NOMO-1 (cell line): ENCODE measurements around the gene PDE4C.
"Not testable (repeated sequence)": the region's sequence is repeated elsewhere in the genome, so short reads cannot be mapped to it uniquely, and the experiment has no call there.

Experiments used
- DNase-seq, 2 experiments: peaks; one replicate each; lab custom pipeline; 2025; ENCODE audit not compliant: unreplicated experiment in 2 of 2; lab: John Stamatoyannopoulos, UW

The PDE4C gene

DNA sequence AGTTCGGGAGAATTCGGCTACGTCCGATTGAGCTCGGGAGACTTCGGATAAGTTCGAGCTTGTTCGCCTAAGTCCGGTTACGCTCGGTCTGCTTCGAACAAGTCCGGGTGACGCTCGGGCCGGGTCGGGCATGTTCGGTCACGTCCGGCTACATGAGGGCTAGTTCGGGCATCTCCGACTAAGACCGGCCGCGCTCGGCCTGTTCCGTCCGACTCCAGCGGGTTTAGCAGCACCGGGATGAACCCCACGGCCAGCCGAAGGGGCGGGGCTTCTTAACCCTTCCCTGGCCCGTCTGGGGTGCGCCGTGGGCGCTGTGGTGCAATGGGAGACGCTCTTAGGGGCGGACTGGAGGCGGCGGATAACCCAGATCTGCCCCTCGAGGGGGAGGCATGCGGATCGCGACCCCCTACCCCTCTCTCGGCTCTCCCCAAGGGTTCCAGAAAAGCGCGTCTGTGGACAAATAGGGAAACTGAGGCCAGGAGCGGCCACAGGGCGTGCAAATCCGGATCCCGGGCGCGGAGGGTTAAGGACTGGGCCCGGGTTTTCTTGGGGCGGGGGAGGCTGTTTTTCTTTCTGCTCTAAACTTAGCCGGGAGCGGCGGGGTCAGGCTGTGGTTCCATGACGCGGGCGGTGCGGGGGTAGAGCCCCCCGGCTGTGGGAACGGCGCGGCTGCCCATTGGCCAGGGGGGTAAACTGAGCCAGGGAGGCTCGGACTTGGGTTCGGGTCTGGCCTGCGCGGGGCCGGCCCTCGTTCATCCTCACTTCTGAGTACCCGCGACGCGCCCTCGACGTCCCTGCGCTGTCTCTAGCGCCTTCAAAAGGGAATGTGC is 1.5 kb downstream of the PDE4C start:
- DNase-seq, result peak; percentile 93 to 97

GRCh38 chr19:18223860-18224524 is 2.2 kb downstream of the PDE4C start:
- peak; percentile 50 to 77 for DNase-seq

DNA sequence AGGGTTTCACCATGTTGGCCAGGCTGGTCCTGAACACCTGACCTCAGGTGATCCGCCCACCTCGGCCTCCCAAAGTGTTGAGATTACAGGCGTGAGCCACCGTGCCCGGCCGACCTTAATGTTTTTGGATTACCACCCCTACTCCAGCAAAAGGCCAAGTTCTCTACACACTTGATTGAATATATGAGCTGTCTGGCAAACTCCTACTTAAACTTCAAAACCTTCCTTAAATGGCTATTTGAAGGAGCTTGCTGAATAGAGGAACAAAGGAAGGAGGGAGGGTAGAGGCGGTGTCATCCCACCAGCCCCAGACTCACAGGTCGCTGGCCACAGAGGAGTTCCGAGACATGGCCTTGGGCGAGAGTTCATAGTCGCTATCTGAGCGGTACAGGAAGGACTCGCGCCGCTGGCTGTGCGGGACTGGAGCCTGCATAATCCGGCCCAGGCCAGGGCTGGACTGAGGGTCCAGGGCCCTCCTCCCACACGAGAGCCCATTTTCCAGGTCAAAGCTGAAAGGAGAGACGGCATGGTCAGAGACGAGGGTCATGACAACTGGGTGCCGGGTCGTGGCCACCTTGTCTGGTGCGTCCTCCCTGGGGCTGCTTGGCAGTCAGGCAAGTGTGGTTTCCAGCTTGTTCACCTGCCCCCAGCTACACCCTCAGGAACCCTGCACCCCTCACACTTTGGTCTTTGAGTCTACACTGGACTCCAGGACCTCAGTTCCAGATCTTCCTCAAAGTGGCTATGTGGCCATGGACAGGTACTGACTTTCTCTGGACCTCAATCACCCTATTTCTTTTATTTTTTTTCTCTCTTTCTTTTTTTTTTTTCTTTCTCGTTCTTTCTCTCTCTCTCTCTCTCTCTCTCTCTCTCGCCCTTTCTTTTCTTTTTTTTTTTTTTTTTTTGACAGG is 4.2 kb downstream of the PDE4C start:
- no peak for DNase-seq

GRCh38 chr19:18220632-18221275 is 5.5 kb downstream of the PDE4C start:
- no peak for DNase-seq

DNA sequence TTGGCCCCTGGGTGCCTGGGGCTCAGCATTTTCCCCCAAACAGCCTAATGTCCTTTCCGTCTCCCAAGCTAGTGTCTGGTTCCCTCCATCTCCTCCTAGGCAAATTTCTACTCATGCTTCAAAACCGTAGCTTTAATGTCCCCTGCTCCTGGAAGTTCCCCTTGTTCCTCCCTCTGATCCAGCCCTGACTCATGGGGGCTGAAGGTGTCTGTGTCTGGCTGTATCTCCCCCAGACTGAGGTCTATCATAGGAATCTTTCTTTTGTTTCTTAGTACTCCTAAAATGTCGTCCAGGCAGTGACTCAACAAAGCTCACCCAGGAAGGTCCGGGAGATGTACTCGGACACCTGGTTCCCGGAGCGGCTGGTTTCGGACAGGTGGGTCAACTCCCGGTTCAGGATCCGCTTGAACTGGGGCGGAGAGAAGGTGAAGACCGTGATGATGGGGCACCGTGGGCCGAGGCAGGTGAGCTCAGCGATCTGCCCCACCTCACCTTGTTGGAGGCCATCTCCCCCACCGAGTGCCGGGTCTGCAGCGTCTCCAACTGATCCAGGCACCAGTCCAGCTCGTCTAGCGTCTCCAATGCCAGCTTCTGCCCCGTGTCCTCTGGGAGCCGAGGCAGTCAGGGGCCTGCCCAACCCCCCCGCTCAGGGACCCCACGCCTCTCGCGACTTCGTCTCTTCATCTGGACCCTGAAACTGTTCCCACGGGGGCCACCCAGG is 6.2 kb downstream of the PDE4C start:
- DNase-seq, result no peak

DNA sequence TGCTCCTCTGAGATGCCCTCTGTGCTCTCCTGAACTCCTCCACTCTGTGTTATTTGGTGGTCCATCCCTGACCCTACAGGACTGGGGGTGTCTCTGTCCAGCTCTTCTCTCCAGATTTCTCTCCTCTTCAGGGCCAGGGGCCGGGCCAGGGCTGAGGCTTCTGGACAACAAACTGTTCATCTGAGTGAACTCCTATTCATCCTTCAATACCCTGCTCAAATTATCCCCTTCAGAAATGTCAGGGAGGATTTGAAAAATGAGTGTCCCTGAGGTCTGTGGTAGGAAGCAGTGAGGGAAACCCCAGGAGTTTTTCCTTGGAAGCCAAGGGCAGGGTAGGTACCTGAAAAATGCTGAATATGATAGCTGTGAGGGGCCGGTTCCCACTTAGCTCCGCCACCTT is 7.6 kb downstream of the PDE4C start:
- no peak for DNase-seq

GRCh38 chr19:18218159-18218558 is 8.1 kb downstream of the PDE4C start:
- DNase-seq, result no peak

DNA sequence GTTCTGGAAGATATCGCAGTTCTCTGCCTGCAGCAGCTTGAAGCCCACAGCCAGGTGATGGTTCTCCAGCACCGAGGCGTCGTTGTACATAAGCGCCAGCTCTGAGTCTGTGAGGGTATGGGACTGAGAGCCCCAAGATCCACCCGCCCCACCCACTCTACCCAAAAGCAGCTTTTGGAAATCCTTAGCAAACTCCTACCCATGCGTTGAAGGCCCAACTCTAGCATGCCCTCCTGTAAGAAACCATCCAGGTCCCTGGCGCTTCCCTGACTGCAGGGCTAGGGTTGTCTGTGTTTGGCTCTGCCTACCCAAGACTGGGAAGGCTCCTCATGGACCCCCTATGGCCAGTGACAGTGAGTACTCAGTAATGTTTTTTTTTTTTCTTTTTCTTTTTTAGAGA is 9.4 kb downstream of the PDE4C start:
- no peak for DNase-seq

- DNase-seq, result no peak
These were observed 11.3 kb downstream of the PDE4C start for GRCh38 chr19:18214779-18215433.

GRCh38 chr19:18211683-18212082 is 14.6 kb downstream of the PDE4C start:
- DNase-seq, result no peak

- not testable (repeated sequence) for DNase-seq
These were observed 16.3 kb downstream of the PDE4C start for GRCh38 chr19:18209912-18210311.

DNA sequence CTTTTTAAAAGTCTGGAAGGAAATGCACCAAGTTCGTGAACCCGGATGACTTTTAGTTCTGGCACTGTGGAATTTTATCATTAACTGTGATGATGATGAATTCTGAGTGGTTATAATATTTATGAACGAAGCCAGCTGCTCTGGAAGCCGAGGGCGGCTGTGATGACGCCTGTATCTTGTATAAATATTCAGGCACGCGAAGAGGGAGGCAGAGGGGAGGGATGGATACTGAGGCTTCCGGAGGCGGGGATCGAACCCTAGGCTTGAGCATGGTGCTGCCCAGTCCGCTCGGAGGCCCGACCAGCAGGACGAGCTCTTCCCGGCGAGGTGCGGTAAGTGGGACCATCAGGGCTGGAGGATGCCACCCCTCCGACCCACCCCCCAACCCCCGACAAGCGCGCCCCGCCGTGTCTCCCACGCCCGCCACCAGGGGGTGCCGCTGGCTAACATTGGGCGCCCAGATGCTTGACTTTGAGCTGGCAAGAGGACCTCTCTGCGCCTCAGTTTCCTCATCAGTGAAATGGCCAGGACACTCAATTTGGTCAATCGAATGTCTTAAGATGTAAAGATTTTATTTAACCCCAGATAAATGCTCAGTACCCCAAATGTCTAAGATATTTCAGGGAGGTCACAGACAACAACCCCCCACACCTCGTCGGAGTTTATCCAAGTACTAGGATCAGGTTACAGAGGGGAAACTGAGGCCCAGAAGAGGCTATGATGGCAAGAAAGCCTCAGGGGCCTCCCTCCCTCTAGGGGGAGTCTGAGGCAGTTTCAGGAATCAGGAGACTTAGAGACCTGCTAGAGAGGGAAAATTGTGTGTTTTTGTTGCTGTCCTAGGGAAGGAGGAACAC is 17.9 kb downstream of the PDE4C start:
- peak in 1 of 2 experiments; percentile 31 for DNase-seq

- DNase-seq, result no peak
These were observed 20.2 kb downstream of the PDE4C start for GRCh38 chr19:18206018-18206417.

DNA sequence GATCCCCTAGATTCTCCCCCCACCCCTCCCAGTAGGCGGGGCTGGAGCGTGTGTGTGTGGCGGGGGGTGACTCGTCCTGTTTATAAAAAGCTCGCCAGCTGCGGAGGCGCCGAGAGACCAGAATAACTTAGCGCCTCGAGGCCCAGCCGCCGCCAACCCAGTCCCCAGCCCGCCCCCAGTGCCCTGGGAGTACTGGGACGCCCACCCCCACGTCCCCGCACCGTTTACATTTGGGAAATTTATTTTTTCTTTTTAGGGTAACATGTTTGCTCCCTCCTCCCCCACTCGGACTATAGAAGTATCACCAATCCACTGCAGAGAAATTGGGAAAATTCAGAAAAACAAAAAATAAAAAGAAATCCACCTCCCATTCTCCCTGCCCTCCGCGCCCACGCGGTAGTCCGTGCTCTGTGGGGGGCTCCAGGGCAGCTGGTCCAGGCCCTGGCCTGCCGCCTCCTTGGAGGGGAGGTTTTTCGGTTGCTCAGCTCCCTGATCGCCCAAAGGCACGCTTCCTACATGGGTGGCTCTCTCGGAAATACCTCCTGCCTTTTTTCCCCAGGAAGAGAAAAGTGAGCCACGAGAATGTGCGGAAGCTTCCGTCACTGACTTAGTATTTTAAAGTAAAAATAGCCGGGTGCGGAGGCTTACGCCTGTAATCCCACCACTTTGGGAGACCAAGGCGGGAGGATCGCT is 20.9 kb downstream of the PDE4C start:
- DNase-seq, result peak; percentile 23 to 27

DNA sequence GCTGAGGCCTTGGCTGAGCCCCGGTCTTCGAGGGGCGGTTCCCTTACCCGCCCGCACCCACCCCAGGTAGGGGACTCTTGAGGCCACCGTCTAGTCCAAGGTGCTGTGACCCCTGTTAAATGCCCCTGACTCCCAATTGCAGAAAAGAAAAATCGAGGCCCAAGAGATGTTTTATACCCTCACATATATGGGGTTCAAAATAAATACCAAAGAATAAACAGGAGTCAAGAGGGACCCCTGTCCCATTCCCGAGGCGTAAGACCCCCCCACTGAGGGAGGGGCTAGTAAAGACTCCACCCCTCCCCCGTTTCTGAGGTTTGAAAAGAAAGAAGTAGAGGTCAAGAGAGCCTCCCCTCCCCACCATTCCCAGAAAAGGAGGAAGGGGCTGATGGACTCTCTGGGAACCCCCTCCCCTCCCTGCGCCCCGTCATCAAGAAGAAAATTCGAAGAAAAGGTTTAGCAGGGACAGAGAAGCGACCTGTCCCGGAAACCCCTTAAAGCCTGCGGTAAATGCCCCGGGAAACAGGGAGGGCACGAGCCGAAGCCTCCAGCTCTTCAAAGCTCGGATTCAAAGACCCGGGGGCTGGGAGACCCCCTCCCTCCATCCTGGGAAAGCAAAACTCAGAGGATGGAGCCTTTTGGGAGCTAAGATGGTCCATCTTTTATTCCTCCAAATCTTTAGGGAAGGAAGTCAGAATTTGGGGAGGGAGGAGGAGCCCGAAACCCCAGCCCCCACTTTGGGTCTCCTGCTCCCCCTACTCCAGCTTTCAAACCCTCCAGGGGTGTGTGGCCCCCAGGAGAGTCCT is 21.6 kb downstream of the PDE4C start:
- peak; percentile 82 to 85 for DNase-seq

- peak; percentile 100 for DNase-seq
These were observed 22.3 kb downstream of the PDE4C start, which contains the start of gene RAB3A for GRCh38 chr19:18203863-18204393. Gene RAB3A, minus strand, starts transcription at chr19:18204042. Its CDS starts 1,302 bp downstream, at chr19:18202740.

- no peak for DNase-seq
These were observed 22.8 kb downstream of the PDE4C start for GRCh38 chr19:18203408-18203862.
